Neural cell (in vitro differentiated cells): Measurements from ENCODE around the gene SARS1.
A peak's percentile ranks its signal among the peaks of the same experiment; 100 is the strongest.

Experiments
- CTCF ChIP-seq: fragments of 450-650 bp; IDR thresholded peaks from 2 replicates; pipeline ENCODE4 v1.5.1; 2014; ENCODE audit warnings: antibody characterized with exemption, mild to moderate bottlenecking, moderate library complexity; ENCODE audit not compliant: poor library complexity, severe bottlenecking
- EP300 ChIP-seq: fragments of 450-650 bp; conservative IDR thresholded peaks from 2 replicates; pipeline ENCODE4 v1.6.1; 2014; ENCODE audit warnings: antibody characterized with exemption, mild to moderate bottlenecking, moderate library complexity; ENCODE audit not compliant: poor library complexity, severe bottlenecking
- POLR2AphosphoS5 ChIP-seq: IDR thresholded peaks from 2 replicates; pipeline ENCODE4 v1.6.1; 2012
- RAD21 ChIP-seq: fragments of 450-650 bp; conservative IDR thresholded peaks from 2 replicates; pipeline ENCODE4 v1.6.1; 2014; ENCODE audit warnings: antibody characterized with exemption, mild to moderate bottlenecking, moderate library complexity
- REST ChIP-seq: IDR thresholded peaks from 2 replicates; pipeline ENCODE4 v1.6.1; 2012; ENCODE audit warnings: borderline replicate concordance
- TAF1 ChIP-seq: IDR thresholded peaks from 2 replicates; pipeline ENCODE4 v1.6.1; 2012; ENCODE audit warnings: low read depth

GRCh38 chr1:109255097-109255651 lies 41.5 kb downstream of the SARS1 start:
- peak; percentile 53 for TF ChIP-seq CTCF
- TF ChIP-seq RAD21: peak; percentile 31
- no peak for TF ChIP-seq TAF1
- TF ChIP-seq REST: peak; percentile 27
- no peak for TF ChIP-seq EP300
- no peak for TF ChIP-seq POLR2AphosphoS5
